Ascending aorta (tissue), 2 donors: ENCODE results near the gene DNAJB2. TPM values are rescaled to one million over a fixed set of nuclear protein-coding genes. Genes with fewer than 3 reads are reported as not detected.

Source experiments
- DNase-seq, 2 donors: peaks; one replicate each; pipeline ENCODE4 v3.0.0-alpha.2; 2019; ENCODE audit warnings: low spot score in 2 of 2
- H3K27ac ChIP-seq, 2 donors: fragments of 200-600 bp; sonication (generic); one replicate each; pipeline ENCODE4 v1.5.1; 2016 to 2017; ENCODE audit warnings: mild to moderate bottlenecking in 1 of 2
- H3K27me3 ChIP-seq: fragments of 200-600 bp; sonication (generic); one replicate; pipeline ENCODE4 v1.5.1; 2017
- H3K36me3 ChIP-seq, 2 donors: fragments of 200-600 bp; sonication (generic); one replicate each; pipeline ENCODE4 v1.5.1; 2016
- H3K4me1 ChIP-seq, 2 donors: fragments of 200-600 bp; sonication (generic); one replicate each; pipeline ENCODE4 v1.5.1; 2016 to 2017; ENCODE audit warnings: mild to moderate bottlenecking in 1 of 2
- H3K4me3 ChIP-seq, 2 donors: fragments of 200-600 bp; sonication (generic); one replicate each; pipeline ENCODE4 v1.5.1; 2016 to 2017; ENCODE audit warnings: mild to moderate bottlenecking in 1 of 2
- H3K9me3 ChIP-seq, 2 donors: fragments of 200-600 bp; sonication (generic); one replicate each; pipeline ENCODE4 v1.5.1; 2016
- intact Hi-C: fragments of 100-400 bp; cut with DNase I; formaldehyde crosslinking; loops from one replicate; pipeline ENCODE4 v1.15.1; 2023
- total RNA-seq: library from RNA; depleted of rRNA; stranded (reverse); fragments of >200 nt; gene quantifications from one replicate; pipeline ENCODE4 v1.1.0, GENCODE V29; 2016
- TF ChIP-seq, protein P1 (sequence below), 3 experiments: fragments of 200-600 bp in 2 of 3; fragments of 450-650 bp in 1 of 3; sonication (generic) in 2 of 3; IDR thresholded peaks; one replicate each; pipeline ENCODE4 v1.5.1; 2016 to 2019; ENCODE audit warnings: antibody characterized with exemption in 3 of 3, mild to moderate bottlenecking in 1 of 3, moderate library complexity in 1 of 3

The DNAJB2 gene
- total RNA-seq, 1 donor from 2014 or later, result 51.0 TPM

- peaks cover 20 to 40% of the 10 kb centered on the region in 2 donors for H3K4me1 ChIP-seq
- H3K9me3 ChIP-seq, result no peaks in the 10 kb centered on the region
- H3K27me3 ChIP-seq, result no peaks in the 10 kb centered on the region
- H3K36me3 ChIP-seq, result peaks cover 9 to 10% of the 10 kb centered on the region in 2 donors
- TF ChIP-seq, protein P1, sequence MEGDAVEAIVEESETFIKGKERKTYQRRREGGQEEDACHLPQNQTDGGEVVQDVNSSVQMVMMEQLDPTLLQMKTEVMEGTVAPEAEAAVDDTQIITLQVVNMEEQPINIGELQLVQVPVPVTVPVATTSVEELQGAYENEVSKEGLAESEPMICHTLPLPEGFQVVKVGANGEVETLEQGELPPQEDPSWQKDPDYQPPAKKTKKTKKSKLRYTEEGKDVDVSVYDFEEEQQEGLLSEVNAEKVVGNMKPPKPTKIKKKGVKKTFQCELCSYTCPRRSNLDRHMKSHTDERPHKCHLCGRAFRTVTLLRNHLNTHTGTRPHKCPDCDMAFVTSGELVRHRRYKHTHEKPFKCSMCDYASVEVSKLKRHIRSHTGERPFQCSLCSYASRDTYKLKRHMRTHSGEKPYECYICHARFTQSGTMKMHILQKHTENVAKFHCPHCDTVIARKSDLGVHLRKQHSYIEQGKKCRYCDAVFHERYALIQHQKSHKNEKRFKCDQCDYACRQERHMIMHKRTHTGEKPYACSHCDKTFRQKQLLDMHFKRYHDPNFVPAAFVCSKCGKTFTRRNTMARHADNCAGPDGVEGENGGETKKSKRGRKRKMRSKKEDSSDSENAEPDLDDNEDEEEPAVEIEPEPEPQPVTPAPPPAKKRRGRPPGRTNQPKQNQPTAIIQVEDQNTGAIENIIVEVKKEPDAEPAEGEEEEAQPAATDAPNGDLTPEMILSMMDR (IDR thresholded peaks at IDR 0.05), result no peak
- peak; percentile 69 to 97 for DNase-seq
- peak within 1 kb of the TSS; percentile 96 to 99 for H3K27ac ChIP-seq
- intact Hi-C loops, result loop anchor here (1.0 kb wide), 3 partner anchors 16 to 50 kb away; partner anchors contain the start of genes ANKZF1, ATG9A and DNAJB2
- H3K4me3 ChIP-seq, result peak within 1 kb of the TSS; percentile 82 to 96
These were observed 33.8 kb upstream of the DNAJB2 start, which contains the start of the genes GLB1L and STK16 for GRCh38 chr2:219245148-219245898. TSS of gene GLB1L (minus strand) at chr2:219245444. CDS start at chr2:219243573, 1,871 bp downstream. TSS of gene STK16 (plus strand) at chr2:219245479. CDS start at chr2:219246000, 521 bp downstream.

DNA sequence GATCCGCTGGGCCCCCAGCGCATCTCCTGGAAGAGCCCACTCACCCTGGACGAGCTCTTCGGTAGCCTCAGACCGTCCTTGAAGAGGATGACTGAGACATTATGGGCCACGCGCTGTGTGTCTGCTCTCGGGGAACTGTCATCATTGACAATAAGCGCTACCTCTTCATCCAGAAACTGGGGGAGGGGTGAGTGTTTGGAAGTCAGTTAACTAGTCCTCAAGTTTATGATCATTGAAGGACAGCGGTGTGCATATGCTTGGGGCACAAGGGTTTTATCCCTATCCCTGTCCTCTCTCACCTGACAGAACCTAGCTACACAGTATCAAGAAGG lies 33.3 kb upstream of the DNAJB2 start:
- Histone ChIP-seq H3K4me1 (peaks cover 24 to 45% of the 10 kb centered on the region in 2 donors), H3K36me3 (peaks cover 9 to 16% of the 10 kb centered on the region in 2 donors), H3K4me3 (peak overlapping the region; percentile 82 to 96), H3K27ac (peak overlapping the region; percentile 96 to 99), H3K27me3 (no peaks in the 10 kb centered on the region), H3K9me3 (no peaks in the 10 kb centered on the region)
- TF ChIP-seq, protein P1 (IDR thresholded peaks at IDR 0.05), result no peak
- no peak for DNase-seq
- intact Hi-C loops, result loop anchor here (1.0 kb wide), 3 partner anchors 17 to 49 kb away; partner anchors contain the start of genes ANKZF1, ATG9A and DNAJB2

- H3K27ac ChIP-seq, result peak overlapping the region; percentile 96 to 99
- peak overlapping the region in 1 of 2 donors; percentile 96 for H3K4me3 ChIP-seq
- H3K4me1 ChIP-seq, result peaks cover 24 to 52% of the 10 kb centered on the region in 2 donors
- H3K9me3 ChIP-seq, result no peaks in the 10 kb centered on the region
- no peak for DNase-seq
- TF ChIP-seq, protein P1 (IDR thresholded peaks at IDR 0.05), result no peak
- no peaks in the 10 kb centered on the region for H3K27me3 ChIP-seq
- intact Hi-C loops, result no loop called here
- H3K36me3 ChIP-seq, result peaks cover 9 to 23% of the 10 kb centered on the region in 2 donors
These were observed 32.6 kb upstream of the DNAJB2 start for GRCh38 chr2:219246559-219246958.

- Histone ChIP-seq H3K36me3 (peaks cover 9 to 23% of the 10 kb centered on the region in 2 donors), H3K4me3 (peak overlapping the region in 1 of 2 donors; percentile 46), H3K4me1 (peaks cover 24 to 65% of the 10 kb centered on the region in 2 donors), H3K27ac (peak overlapping the region; percentile 96 to 99), H3K9me3 (no peaks in the 10 kb centered on the region), H3K27me3 (no peaks in the 10 kb centered on the region)
- DNase-seq, result no peak
- TF ChIP-seq, protein P1 (IDR thresholded peaks at IDR 0.05), result no peak
- intact Hi-C loops, result no loop called here
These were observed 31.2 kb upstream of the DNAJB2 start for GRCh38 chr2:219247678-219248642.

DNA sequence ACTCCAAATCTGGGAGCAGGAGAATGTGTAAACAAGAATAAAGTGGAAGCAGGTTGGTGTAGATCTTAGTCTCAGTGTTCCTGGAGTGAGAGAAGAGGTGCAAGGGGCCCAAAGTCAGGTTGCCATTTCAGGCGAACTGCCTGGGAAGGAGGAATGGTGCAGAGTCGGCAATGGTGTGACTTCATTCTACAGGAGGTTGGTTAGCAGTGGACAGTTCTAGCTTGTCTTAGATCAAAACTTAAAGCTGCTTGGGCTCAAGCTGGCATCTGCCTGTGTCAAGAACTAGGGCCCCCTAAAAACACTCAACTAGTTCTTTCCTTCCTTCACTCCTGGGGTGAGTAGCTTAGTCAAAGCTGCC lies 30.3 kb upstream of the DNAJB2 start:
- H3K4me1 ChIP-seq, result peaks cover 24 to 65% of the 10 kb centered on the region in 2 donors

More for the DNA sequence above, 30.3 kb upstream of the DNAJB2 start:
- TF ChIP-seq, protein P1 (IDR thresholded peaks at IDR 0.05), result no peak
- Histone ChIP-seq H3K27me3 (no peaks in the 10 kb centered on the region), H3K27ac (peak overlapping the region; percentile 96 to 99), H3K9me3 (no peaks in the 10 kb centered on the region), H3K4me3 (peak overlapping the region; percentile 11 to 46), H3K36me3 (peaks cover 9 to 23% of the 10 kb centered on the region in 2 donors)
- intact Hi-C loops, result loop anchor here (1.0 kb wide), 4 partner anchors 25 to 139 kb away; partner anchors contain the start of genes DNAJB2 and ZFAND2B
- no peak for DNase-seq
